Activated gamma-delta T cell (primary cell): ENCODE data around the gene KRTAP25-1.

Experiments
- DNase-seq: peaks from one replicate; lab custom pipeline; 2025; lab: John Stamatoyannopoulos, UW

KRTAP25-1 gene

GRCh38 chr21:30249936-30250335 is 39.4 kb downstream of the KRTAP25-1 start:
- DNase-seq: no peak

- no peak for DNase-seq
Measured at GRCh38 chr21:30248844-30249243, 40.5 kb downstream of the KRTAP25-1 start.

DNA sequence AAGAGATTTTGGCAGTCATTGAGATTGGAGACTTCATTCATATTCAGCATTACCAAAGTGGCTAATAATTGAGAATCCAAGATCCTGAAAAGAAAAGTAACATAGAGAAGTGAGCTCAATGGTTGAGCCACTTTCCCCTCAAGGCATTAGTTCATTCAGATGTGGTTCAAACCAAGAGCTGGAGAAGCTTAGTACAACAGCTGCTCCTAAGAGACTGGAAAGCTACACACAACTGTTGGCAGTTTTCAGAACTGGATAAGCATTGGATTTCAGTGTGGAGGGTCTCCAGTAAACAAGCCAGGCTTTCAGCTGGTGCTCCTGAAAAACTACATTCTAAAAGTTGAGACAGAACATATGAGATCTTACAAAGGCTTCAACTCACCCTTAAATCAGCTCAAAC is 44.3 kb downstream of the KRTAP25-1 start:
- no peak for DNase-seq

- no peak for DNase-seq
Measured at GRCh38 chr21:30243691-30244090, 45.6 kb downstream of the KRTAP25-1 start.

DNA sequence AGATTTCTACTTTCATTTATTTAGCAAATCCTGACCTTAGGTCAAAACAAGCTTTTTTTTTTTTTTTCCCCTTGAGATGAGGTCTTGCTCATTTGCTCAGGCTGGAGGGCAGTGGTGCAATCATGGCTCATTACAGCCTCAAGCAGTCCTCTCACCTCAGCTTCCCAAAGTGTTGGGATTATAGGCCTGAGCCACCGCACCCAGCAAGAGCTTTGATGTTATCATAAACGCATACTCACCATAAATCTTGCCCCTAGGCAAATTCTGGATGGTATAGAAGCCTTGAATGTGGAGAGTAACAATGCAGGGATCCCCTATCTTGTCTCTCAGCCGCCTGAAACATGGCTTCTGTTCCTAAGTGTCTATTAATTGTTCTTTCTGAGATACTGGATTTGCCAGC is 48.7 kb downstream of the KRTAP25-1 start:
- DNase-seq: no peak
